GM12878 (cell line): ENCODE results near the gene ALOX12. TPM values are rescaled to one million over a fixed set of nuclear protein-coding genes. Genes with fewer than 3 reads are reported as not detected.
"Not testable (repeated sequence)": the region's sequence is repeated elsewhere in the genome, so short reads cannot be mapped to it uniquely, and the experiment has no call there.

ENCODE experiments used
- ATAC-seq: fragments of 200-7000 bp; cut with Tn5 transposase; 3 replicates; pipeline ENCODE4 v1.9.1; 2020; ENCODE audit warnings: mild to moderate bottlenecking, moderate library complexity
- BruUV-seq: library from RNA; stranded (reverse); fragments of 400-500 nt; replicated peaks from 2 replicates; lab custom pipeline; 2021; lab: Mats Ljungman, UMichigan
- CTCF ChIA-PET: fragments of 300-600 bp; sonication (Branson Sonifier 250); formaldehyde crosslinking; extraction: SDS; loops from one replicate; lab custom pipeline; 2021; ENCODE audit warnings: inconsistent platforms; lab: Yijun Ruan, JAX
- POLR2A ChIA-PET: fragments of 350-600 bp; formaldehyde crosslinking; extraction: SDS; loops from one replicate; lab custom pipeline; 2021; ENCODE audit warnings: inconsistent platforms; lab: Charles Lee
- RAD21 ChIA-PET: fragments of 300-600 bp; sonication (Branson Sonifier 250); formaldehyde crosslinking; loops from one replicate; lab custom pipeline; 2023; ENCODE audit warnings: antibody characterized with exemption; ENCODE audit not compliant: unreplicated experiment; lab: Charles Lee
- SMC1A ChIA-PET: fragments of 300-600 bp; sonication (Branson Sonifier 250); formaldehyde crosslinking; loops from one replicate; lab custom pipeline; 2023; ENCODE audit not compliant: unreplicated experiment, uncharacterized antibody; lab: Charles Lee
- DNase-seq: peaks from one replicate; pipeline ENCODE4 v3.0.0-alpha.2; 2011; ENCODE audit warnings: low read depth, low spot score
- FAIRE-seq: peaks from 3 replicates; lab custom pipeline; 2011; peaks lifted over from hg19 to GRCh38; lab: Jason Lieb, UNC
- H2AFZ ChIP-seq: 2 replicates; pipeline ENCODE4 v1.6.0; 2011; ENCODE audit warnings: low read depth, low read length, control low read depth; ENCODE audit not compliant: control insufficient read depth
- H3K27ac ChIP-seq: 2 replicates; pipeline ENCODE4 v1.5.1; 2011; ENCODE audit warnings: control low read depth; ENCODE audit not compliant: control insufficient read depth, insufficient read depth
- H3K27me3 ChIP-seq, 2 experiments: replicated peaks in 1 of 2; 2 replicates each; pipeline versions ENCODE4 v1.6.0 to v1.6.1; 2011; ENCODE audit warnings: low read length in 1 of 2; ENCODE audit not compliant: control insufficient read depth in 2 of 2, insufficient read depth in 2 of 2
- H3K36me3 ChIP-seq, 2 experiments: 2 replicates each; pipeline ENCODE4 v1.5.1; 2011; ENCODE audit warnings: low read length in 1 of 2; ENCODE audit not compliant: control insufficient read depth in 2 of 2, insufficient read depth in 2 of 2
- H3K4me1 ChIP-seq: 2 replicates; pipeline ENCODE4 v1.6.1; 2011; ENCODE audit warnings: mild to moderate bottlenecking, low read length, moderate library complexity, mixed read lengths; ENCODE audit not compliant: control insufficient read depth, insufficient read depth
- H3K4me2 ChIP-seq: 2 replicates; pipeline ENCODE4 v1.6.0; 2011; ENCODE audit warnings: control low read depth; ENCODE audit not compliant: control insufficient read depth, insufficient read depth
- H3K4me3 ChIP-seq: fragments of 200-600 bp; sonication (generic); 2 replicates; pipeline ENCODE4 v1.5.1; 2016
- H3K79me2 ChIP-seq: 2 replicates; pipeline ENCODE4 v1.6.0; 2011; ENCODE audit warnings: low read length; ENCODE audit not compliant: control insufficient read depth, insufficient read depth
- H3K9ac ChIP-seq: 2 replicates; pipeline ENCODE4 v1.8.0; 2011; ENCODE audit warnings: low read length, control low read depth, mixed read lengths; ENCODE audit not compliant: control insufficient read depth, insufficient read depth
- H3K9me3 ChIP-seq: replicated peaks from 3 replicates; pipeline ENCODE4 v1.5.1; 2011; ENCODE audit warnings: mild to moderate bottlenecking, low read length; ENCODE audit not compliant: control insufficient read depth, insufficient read depth
- H4K20me1 ChIP-seq: 2 replicates; pipeline ENCODE4 v1.6.0; 2011; ENCODE audit not compliant: control insufficient read depth, insufficient read depth
- BCL11A ChIP-seq: IDR thresholded peaks from 2 replicates; pipeline ENCODE4 v1.6.1; 2011; ENCODE audit warnings: low read depth, low read length
- BCL3 ChIP-seq: IDR thresholded peaks from 2 replicates; pipeline ENCODE4 v1.6.1; 2011; ENCODE audit warnings: borderline replicate concordance, low read depth, mild to moderate bottlenecking, moderate library complexity, low read length; ENCODE audit not compliant: insufficient read depth, poor library complexity, severe bottlenecking
- BRCA1 ChIP-seq: IDR thresholded peaks from 2 replicates; pipeline ENCODE4 v1.6.1; 2011; ENCODE audit warnings: low read depth, low read length, improper control_type of control experiment
- CBX3 ChIP-seq: fragments of 200-600 bp; sonication (generic); IDR thresholded peaks from 2 replicates; pipeline ENCODE4 v1.6.1; 2016; ENCODE audit warnings: low read depth, borderline replicate concordance
- EGR1 ChIP-seq, 2 experiments: IDR thresholded peaks; 1 replicate in 1 of 2; 2 replicates in 1 of 2; pipeline ENCODE4 v1.6.1; 2011 to 2012; ENCODE audit warnings: low read depth in 2 of 2, low read length in 2 of 2, borderline replicate concordance in 1 of 2, mild to moderate bottlenecking in 1 of 2, moderate library complexity in 1 of 2
- EP300 ChIP-seq, 2 experiments: fragments of 150-350 bp in 1 of 2; IDR thresholded peaks; 2 replicates each; pipeline ENCODE4 v1.6.1; 2011 to 2012; ENCODE audit warnings: low read depth in 2 of 2, low read length in 2 of 2, borderline replicate concordance in 1 of 2, improper control_type of control experiment in 1 of 2, inconsistent platforms in 1 of 2; ENCODE audit not compliant: control insufficient read depth in 1 of 2
- EZH2 ChIP-seq: IDR thresholded peaks from 2 replicates; pipeline ENCODE4 v1.6.1; 2012; ENCODE audit warnings: low read depth, mild to moderate bottlenecking, control low read depth, inconsistent platforms, low read length, borderline replicate concordance; ENCODE audit not compliant: control insufficient read depth
- HCFC1 ChIP-seq: fragments of 150-350 bp; IDR thresholded peaks from 2 replicates; pipeline ENCODE4 v1.6.1; 2014; ENCODE audit warnings: low read length
- NFYA ChIP-seq: IDR thresholded peaks from 2 replicates; pipeline ENCODE4 v1.6.1; 2011; ENCODE audit warnings: low read depth, mild to moderate bottlenecking, low read length, improper control_type of control experiment, borderline replicate concordance
- NR2F1 ChIP-seq: fragments of 450-650 bp; conservative IDR thresholded peaks from 2 replicates; pipeline ENCODE4 v1.6.1; 2017; ENCODE audit warnings: mild to moderate bottlenecking
- PAX5 ChIP-seq: IDR thresholded peaks from 2 replicates; pipeline ENCODE4 v1.6.1; 2011; ENCODE audit warnings: low read depth, low read length, borderline replicate concordance
- SUPT20H ChIP-seq: IDR thresholded peaks from 2 replicates; pipeline ENCODE4 v1.6.1; 2011; ENCODE audit warnings: low read depth, mild to moderate bottlenecking, low read length, moderate library complexity, borderline replicate concordance; ENCODE audit not compliant: control insufficient read depth
- TAF1 ChIP-seq: IDR thresholded peaks from 2 replicates; pipeline ENCODE4 v1.6.1; 2011; ENCODE audit warnings: mild to moderate bottlenecking, low read depth, low read length, borderline replicate concordance
- TCF3 ChIP-seq: IDR thresholded peaks from 2 replicates; pipeline ENCODE4 v1.6.1; 2012; ENCODE audit warnings: low read depth, mild to moderate bottlenecking, low read length, borderline replicate concordance; ENCODE audit not compliant: insufficient read depth
- ZZZ3 ChIP-seq: IDR thresholded peaks from 2 replicates; pipeline ENCODE4 v1.6.1; 2011; ENCODE audit warnings: low read depth; ENCODE audit not compliant: control insufficient read depth, insufficient read length
- WGBS: methylation state at CpG from one replicate; pipeline ENCODE4 v1.1.6; 2016; ENCODE audit warnings: low lambda C conversion rate; ENCODE audit not compliant: insufficient replicate concordance, insufficient coverage; ENCODE audit errors: missing lambda C conversion rate; 5-methylcytosine and 5-hydroxymethylcytosine counted together
- in situ Hi-C: fragments of 300-500 bp; cut with MboI; formaldehyde crosslinking; loops from 9 replicates; pipeline ENCODE4 v1.14.3; 2018; ENCODE audit warnings: mixed read lengths
- intact Hi-C: fragments of 100-400 bp; cut with micrococcal nuclease; formaldehyde crosslinking; loops from one replicate; pipeline ENCODE4 v1.14.2; 2022; ENCODE audit not compliant: unreplicated experiment
- polyA plus RNA-seq, 11 experiments: library from polyadenylated mRNA; depleted of rRNA in 4 of 11; unstranded in 6 of 11; stranded (reverse) in 5 of 11; fragments of >200 nt; fragmentation: Nextera tagmentation in 4 of 11; fragmentation: Illumina TruSeq in 1 of 11; extraction: Ambion mirVana in 4 of 11; extraction: Trizol in 1 of 11; gene quantifications; 1 replicate in 1 of 11; 2 replicates in 10 of 11; pipeline versions ENCODE4 v1.2.1 to v1.2.3, GENCODE V29; 2011 to 2016; ENCODE audit warnings: inconsistent platforms in 2 of 11, missing spikeins in 2 of 11, low read depth in 1 of 11
- total RNA-seq, 4 experiments: library from RNA; depleted of rRNA in 3 of 4; stranded (reverse); fragments of >200 nt in 3 of 4; fragmentation: Illumina TruSeq in 1 of 4; extraction: Trizol in 1 of 4; gene quantifications; 2 replicates each; pipeline versions ENCODE4 v1.2.1 to v1.2.3, GENCODE V29; 2013 to 2021
- TF ChIP-seq, protein P1 (sequence below): IDR thresholded peaks from 2 replicates; pipeline ENCODE4 v1.6.1; 2012; ENCODE audit warnings: low read length, inconsistent platforms

ALOX12 gene
- total and polyA plus RNA-seq, 10 of the 15 experiments (the other 5 are each of a cell fraction or from before 2014, with no cell fraction given): 0.23 to 0.82 (median 0.58) TPM; not detected in 6

DNA sequence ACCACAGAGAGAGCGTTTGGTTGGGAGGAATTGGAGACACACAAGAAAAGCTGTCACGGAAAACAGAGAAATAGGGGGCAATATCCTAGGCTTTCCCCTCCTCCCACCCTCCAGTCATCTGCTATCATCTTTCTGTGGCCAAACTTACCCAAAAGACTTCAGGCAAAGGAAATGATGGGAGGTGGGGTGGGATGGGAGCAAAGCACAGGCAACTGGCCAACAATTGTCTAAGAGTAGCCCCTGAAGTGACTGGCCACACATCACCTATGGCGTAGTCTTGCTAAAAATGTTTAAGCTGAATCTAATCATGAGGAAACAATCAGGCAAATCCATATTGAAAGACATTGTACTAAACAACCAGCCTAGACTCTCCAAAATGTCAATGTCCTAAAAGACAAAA is 46.9 kb upstream of the ALOX12 start:
- Histone ChIP-seq H3K27ac (no peak overlapping the region), H2AFZ (no peak overlapping the region), H3K4me2 (no peak overlapping the region), H3K4me3 (no peak overlapping the region), H3K9ac (no peak overlapping the region), H3K36me3 (no peaks in the 10 kb centered on the region), H4K20me1 (no peaks in the 10 kb centered on the region), H3K79me2 (no peaks in the 10 kb centered on the region), H3K9me3 (no peaks in the 10 kb centered on the region), H3K27me3 (no peaks in the 10 kb centered on the region), H3K4me1 (no peaks in the 10 kb centered on the region)
- TF ChIP-seq HCFC1 (no peak), EZH2 (no peak), EGR1 (IDR thresholded peaks at IDR 0.05; ENCODE audit: borderline replicate concordance in 1 of 2, low read depth in 2 of 2, low read length in 2 of 2) (no peak), EP300 (IDR thresholded peaks at IDR 0.05; ENCODE audit: borderline replicate concordance in 1 of 2, control insufficient read depth in 1 of 2, low read depth in 2 of 2, low read length in 2 of 2) (no peak), TCF3 (no peak), CBX3 (no peak), TAF1 (no peak), BRCA1 (no peak), NR2F1 (no peak), PAX5 (no peak), NFYA (no peak), SUPT20H (no peak), BCL11A (no peak), BCL3 (no peak), ZZZ3 (no peak)
- TF ChIP-seq, protein P1, sequence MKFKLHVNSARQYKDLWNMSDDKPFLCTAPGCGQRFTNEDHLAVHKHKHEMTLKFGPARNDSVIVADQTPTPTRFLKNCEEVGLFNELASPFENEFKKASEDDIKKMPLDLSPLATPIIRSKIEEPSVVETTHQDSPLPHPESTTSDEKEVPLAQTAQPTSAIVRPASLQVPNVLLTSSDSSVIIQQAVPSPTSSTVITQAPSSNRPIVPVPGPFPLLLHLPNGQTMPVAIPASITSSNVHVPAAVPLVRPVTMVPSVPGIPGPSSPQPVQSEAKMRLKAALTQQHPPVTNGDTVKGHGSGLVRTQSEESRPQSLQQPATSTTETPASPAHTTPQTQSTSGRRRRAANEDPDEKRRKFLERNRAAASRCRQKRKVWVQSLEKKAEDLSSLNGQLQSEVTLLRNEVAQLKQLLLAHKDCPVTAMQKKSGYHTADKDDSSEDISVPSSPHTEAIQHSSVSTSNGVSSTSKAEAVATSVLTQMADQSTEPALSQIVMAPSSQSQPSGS: no peak
- POLR2A ChIA-PET: no interaction called here
- RAD21 ChIA-PET: no interaction called here
- in situ Hi-C loops: no loop called here
- ATAC-seq (no peak), DNase-seq (no peak), FAIRE-seq (no peak)
- CTCF ChIA-PET: no interaction called here
- SMC1A ChIA-PET: no interaction called here
- intact Hi-C loops: no loop called here
- BruUV-seq: no TSS peak
- 95% methylated on average over 3 of the region's 3 CpGs for WGBS

- POLR2A ChIA-PET, H3K4me3 ChIP-seq, BruUV-seq, H3K4me1 ChIP-seq, intact Hi-C loops, FAIRE-seq, ATAC-seq, H3K9ac ChIP-seq, RAD21 ChIA-PET, SMC1A ChIA-PET, H2AFZ ChIP-seq, H3K9me3 ChIP-seq, H3K79me2 ChIP-seq, H3K27me3 ChIP-seq, H3K4me2 ChIP-seq, H4K20me1 ChIP-seq, DNase-seq, H3K27ac ChIP-seq, H3K36me3 ChIP-seq, in situ Hi-C loops: not testable (repeated sequence)
- 82% methylated on average over 2 of the region's 2 CpGs for WGBS
- CTCF ChIA-PET: interaction anchor here (1.2 kb wide), 1 partner anchor 53 kb away, joined by 3 read pairs; no protein-coding TSS in a partner anchor
These were observed 44.9 kb upstream of the ALOX12 start for GRCh38 chr17:6950938-6951337.
